H1 (cell line): ENCODE measurements around the gene TRIM24.

Source experiments
- EP300 ChIP-seq, 2 experiments: IDR thresholded peaks; 1 replicate in 1 of 2; 2 replicates in 1 of 2; pipeline ENCODE4 v1.6.1; 2011 to 2012; ENCODE audit warnings: low read depth in 2 of 2, low read length in 2 of 2, mild to moderate bottlenecking in 2 of 2, borderline replicate concordance in 1 of 2, inconsistent platforms in 1 of 2, moderate library complexity in 1 of 2
- EZH2 ChIP-seq: fragments of 200-600 bp; sonication (generic); IDR thresholded peaks from 2 replicates; pipeline ENCODE4 v1.7.1; 2012; ENCODE audit warnings: low read depth, mild to moderate bottlenecking, moderate library complexity, low read length, inconsistent platforms; ENCODE audit not compliant: severe bottlenecking
- FOSL1 ChIP-seq: IDR thresholded peaks from 2 replicates; pipeline ENCODE4 v1.6.1; 2011; ENCODE audit warnings: mild to moderate bottlenecking, low read depth, low read length, moderate library complexity; ENCODE audit not compliant: insufficient read depth
- HDAC6 ChIP-seq: IDR thresholded peaks from one replicate; pipeline ENCODE4 v1.7.1; 2012; ENCODE audit warnings: low read depth, mild to moderate bottlenecking, inconsistent platforms, low read length, moderate library complexity
- JUND ChIP-seq: IDR thresholded peaks from 2 replicates; pipeline ENCODE4 v1.6.1; 2011; ENCODE audit warnings: mild to moderate bottlenecking, improper control_type of control experiment, low read length
- NANOG ChIP-seq: IDR thresholded peaks from 2 replicates; pipeline ENCODE4 v1.6.1; 2011; ENCODE audit warnings: low read length, low read depth, mild to moderate bottlenecking, inconsistent platforms; ENCODE audit not compliant: insufficient read depth, poor library complexity, severe bottlenecking
- POLR2A ChIP-seq, 2 experiments: IDR thresholded peaks; 1 replicate in 1 of 2; 2 replicates in 1 of 2; pipeline ENCODE4 v1.6.1; 2011; ENCODE audit warnings: low read depth in 2 of 2, low read length in 2 of 2, mild to moderate bottlenecking in 2 of 2; ENCODE audit errors: control extremely low read depth in 1 of 2
- RNF2 ChIP-seq: fragments of 200-900, 300-1000 bp; sonication (generic); IDR thresholded peaks from 2 replicates; pipeline ENCODE4 v1.7.1; 2016; ENCODE audit warnings: borderline replicate concordance, low read depth, mild to moderate bottlenecking, antibody characterized with exemption, low read length; ENCODE audit not compliant: poor library complexity, severe bottlenecking; ENCODE audit errors: missing control alignments
- TF ChIP-seq, protein P1 (sequence below), 3 experiments: IDR thresholded peaks; 1 replicate in 2 of 3; 2 replicates in 1 of 3; pipeline versions ENCODE4 v1.5.1 to v1.6.1; 2011; ENCODE audit warnings: low read length in 3 of 3, mild to moderate bottlenecking in 3 of 3, inconsistent platforms in 2 of 3, low read depth in 1 of 3, moderate library complexity in 1 of 3; ENCODE audit not compliant: insufficient read depth in 1 of 3; ENCODE audit errors: control extremely low read depth in 1 of 3

DNA sequence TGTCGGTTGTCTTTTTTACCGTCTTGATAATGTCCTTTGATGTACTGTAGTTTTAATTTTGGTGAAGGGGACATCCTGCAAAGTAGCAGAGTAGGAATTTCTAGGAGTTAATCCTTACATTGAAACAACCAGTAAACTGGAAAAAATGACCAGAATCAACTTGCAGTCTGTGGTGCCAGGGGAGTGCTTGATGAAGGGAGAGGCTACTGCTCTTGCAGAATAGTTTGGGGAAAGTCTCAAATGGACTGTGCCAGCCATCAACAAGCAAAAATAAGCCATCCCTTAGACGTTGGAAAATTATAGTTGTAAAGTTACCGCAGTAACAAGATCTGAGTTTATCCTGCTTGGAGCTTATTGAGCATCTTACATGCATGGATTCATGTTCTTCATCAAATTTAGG lies 32.4 kb downstream of the TRIM24 start:
- TF ChIP-seq EP300 (IDR thresholded peaks at IDR 0.05; ENCODE audit: borderline replicate concordance in 1 of 2, low read depth in 2 of 2, low read length in 2 of 2) (no peak), EZH2 (no peak), NANOG (no peak), RNF2 (no peak), FOSL1 (no peak), JUND (no peak), POLR2A (IDR thresholded peaks at IDR 0.05; ENCODE audit: control extremely low read depth in 1 of 2, low read depth in 2 of 2, low read length in 2 of 2) (no peak), HDAC6 (no peak)
- TF ChIP-seq, protein P1, sequence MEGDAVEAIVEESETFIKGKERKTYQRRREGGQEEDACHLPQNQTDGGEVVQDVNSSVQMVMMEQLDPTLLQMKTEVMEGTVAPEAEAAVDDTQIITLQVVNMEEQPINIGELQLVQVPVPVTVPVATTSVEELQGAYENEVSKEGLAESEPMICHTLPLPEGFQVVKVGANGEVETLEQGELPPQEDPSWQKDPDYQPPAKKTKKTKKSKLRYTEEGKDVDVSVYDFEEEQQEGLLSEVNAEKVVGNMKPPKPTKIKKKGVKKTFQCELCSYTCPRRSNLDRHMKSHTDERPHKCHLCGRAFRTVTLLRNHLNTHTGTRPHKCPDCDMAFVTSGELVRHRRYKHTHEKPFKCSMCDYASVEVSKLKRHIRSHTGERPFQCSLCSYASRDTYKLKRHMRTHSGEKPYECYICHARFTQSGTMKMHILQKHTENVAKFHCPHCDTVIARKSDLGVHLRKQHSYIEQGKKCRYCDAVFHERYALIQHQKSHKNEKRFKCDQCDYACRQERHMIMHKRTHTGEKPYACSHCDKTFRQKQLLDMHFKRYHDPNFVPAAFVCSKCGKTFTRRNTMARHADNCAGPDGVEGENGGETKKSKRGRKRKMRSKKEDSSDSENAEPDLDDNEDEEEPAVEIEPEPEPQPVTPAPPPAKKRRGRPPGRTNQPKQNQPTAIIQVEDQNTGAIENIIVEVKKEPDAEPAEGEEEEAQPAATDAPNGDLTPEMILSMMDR (IDR thresholded peaks at IDR 0.05; ENCODE audit: control extremely low read depth in 1 of 3, insufficient read depth in 1 of 3, low read depth in 1 of 3, low read length in 3 of 3), result no peak
